H1 (cell line): ENCODE results near the gene JAKMIP2. TPM values are rescaled to one million over a fixed set of nuclear protein-coding genes. Genes with fewer than 3 reads are reported as not detected.

Experiments
- GABPA ChIP-seq: IDR thresholded peaks from 2 replicates; pipeline ENCODE4 v1.6.1; 2011; ENCODE audit warnings: mild to moderate bottlenecking, low read length, moderate library complexity, borderline replicate concordance; ENCODE audit not compliant: insufficient read depth
- POLR2A ChIP-seq, 2 experiments: IDR thresholded peaks; 1 replicate in 1 of 2; 2 replicates in 1 of 2; pipeline ENCODE4 v1.6.1; 2011; ENCODE audit warnings: low read depth in 2 of 2, low read length in 2 of 2, mild to moderate bottlenecking in 2 of 2; ENCODE audit errors: control extremely low read depth in 1 of 2
- SP2 ChIP-seq: IDR thresholded peaks from 2 replicates; pipeline ENCODE4 v1.6.1; 2012; ENCODE audit warnings: mild to moderate bottlenecking, low read length, inconsistent platforms
- TAF7 ChIP-seq: optimal IDR thresholded peaks from 2 replicates; pipeline ENCODE3; 2011; ENCODE audit warnings: low read depth, mild to moderate bottlenecking, inconsistent platforms, low read length, moderate library complexity, borderline replicate concordance
- polyA plus RNA-seq, 7 experiments: library from polyadenylated mRNA; depleted of rRNA in 3 of 7; stranded (reverse) in 5 of 7; unstranded in 2 of 7; fragments of >200 nt in 5 of 7; fragments of 200-250 nt in 2 of 7; gene quantifications; 1 replicate in 5 of 7; 2 replicates in 1 of 7; 4 replicates in 1 of 7; pipeline versions ENCODE4 v1.2.1 to v1.2.3, GENCODE V29; 2011 to 2013; ENCODE audit warnings: missing spikeins in 2 of 7, mixed read lengths in 2 of 7
- total RNA-seq: library from RNA; stranded (reverse); fragmentation: NEBNext Ultra II Directional; extraction: Animal tissue kit (Norgen Biotek cat#: 25700); gene quantifications from 2 replicates; pipeline ENCODE4 v1.2.1, GENCODE V29; 2021

JAKMIP2 gene
- total and polyA plus RNA-seq, 2 of the 8 experiments (the other 6 are each of a cell fraction or from before 2014, with no cell fraction given): 2.4 to 13.6 TPM

DNA sequence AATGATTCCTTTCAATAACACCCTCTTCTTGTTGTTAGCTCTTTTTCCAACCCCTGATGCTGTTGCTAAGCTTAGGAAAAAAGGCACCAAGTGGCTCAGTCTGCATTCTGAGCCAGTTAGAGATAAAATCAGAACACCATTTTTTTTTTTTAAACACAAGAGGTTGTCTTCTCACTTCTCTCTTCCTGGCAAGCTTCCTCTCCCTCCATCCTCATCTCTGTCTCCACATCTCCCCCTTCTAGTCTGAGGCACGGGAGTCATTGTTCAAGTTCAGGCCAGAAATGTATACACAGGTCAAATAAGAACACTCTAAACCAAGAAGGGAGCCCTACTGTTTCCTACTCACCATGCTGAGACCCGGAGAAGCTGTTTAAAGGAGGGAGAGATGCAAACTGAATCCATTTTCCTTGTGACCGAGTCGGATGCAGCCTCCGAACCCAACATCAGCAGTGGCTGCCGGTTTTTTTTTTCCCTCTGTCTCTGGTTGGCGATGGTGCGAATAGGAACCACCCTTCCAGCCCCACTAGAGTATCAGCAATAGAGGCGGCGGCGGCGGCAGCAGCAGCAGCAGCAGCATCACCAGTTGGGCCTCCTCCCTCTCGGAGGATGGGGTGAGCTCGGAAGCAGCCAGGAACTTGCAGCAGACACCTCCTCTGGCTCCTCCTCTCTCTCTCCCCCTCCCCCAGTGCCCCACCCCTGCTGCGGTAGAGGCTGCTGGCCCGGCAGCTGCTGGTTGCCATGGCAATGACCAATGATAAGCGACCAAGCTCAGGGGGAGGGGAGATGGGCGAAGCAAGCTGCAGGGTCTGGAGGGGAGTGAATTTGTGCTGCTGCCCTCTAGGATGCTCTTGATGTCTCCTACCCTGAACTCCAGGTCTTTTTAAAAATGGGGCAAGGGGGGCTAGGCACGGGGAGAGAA, at the start of gene JAKMIP2 (continued):
- TF ChIP-seq SP2 (no peak), GABPA (no peak), TAF7 (no peak), POLR2A (IDR thresholded peaks at IDR 0.05; ENCODE audit: control extremely low read depth in 1 of 2, low read depth in 2 of 2, low read length in 2 of 2) (peak; percentile 73 to 92)
- TF ChIP-seq, all 59 proteins: peak for 21
